Measurements from ENCODE around the gene PCDHGC5. TPM values are rescaled to one million over a fixed set of nuclear protein-coding genes. Genes with fewer than 3 reads are reported as not detected.

Gene PCDHGC5
- total RNA-seq = 0.54 and 0.89 TPM in 2 replicates

DNA sequence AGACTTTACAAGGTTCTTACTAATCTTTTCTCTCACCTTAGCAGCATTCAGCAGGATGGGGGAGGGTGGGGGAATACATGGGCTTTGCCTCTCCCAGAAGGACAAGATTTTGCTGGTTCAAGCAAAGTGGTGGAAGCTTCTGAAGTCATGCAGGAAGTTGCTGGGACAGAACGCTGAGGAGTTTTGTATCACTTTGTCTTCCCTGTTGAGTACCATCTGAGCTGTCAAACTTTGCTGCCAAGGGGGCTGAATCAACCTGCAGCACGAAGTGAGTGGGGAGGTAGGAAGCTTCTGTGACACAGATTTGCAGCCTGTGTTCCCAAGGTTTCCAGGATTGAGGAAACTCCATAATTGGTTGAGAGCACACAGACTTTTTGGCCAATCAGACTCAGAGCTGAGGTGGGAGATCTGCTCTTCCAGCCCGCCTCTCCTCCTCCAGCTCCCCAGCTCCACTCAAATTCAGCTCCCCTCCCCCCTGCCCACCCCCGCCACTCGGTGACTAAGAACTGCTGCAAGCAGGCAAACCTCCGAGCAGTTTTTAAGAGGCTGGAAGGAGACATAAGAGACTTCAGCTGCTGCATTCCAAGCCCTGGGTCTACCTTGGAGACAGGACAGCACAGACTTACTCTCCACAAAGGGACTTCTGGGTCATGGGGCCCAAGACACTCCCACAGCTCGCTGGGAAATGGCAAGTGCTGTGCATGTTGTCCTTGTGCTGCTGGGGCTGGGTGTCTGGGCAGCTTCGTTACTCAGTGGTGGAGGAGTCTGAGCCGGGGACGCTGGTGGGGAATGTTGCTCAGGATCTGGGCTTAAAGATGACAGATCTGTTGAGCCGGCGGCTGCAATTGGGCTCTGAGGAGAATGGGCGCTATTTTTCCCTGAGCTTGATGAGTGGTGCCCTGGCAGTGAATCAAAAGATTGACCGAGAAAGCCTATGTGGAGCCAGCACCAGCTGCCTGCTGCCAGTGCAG lies at the start of gene PCDHGC5:
PCDHGC5 (plus strand) TSS at position 491 of the 971 bp plus-strand sequence; CDS start at position 651, 160 bp downstream.
- Histone ChIP-seq H3K36me3 (ENCODE audit: control insufficient read depth, insufficient read depth, low read length) (no peaks in the 10 kb centered on the region), H3K4me3 (ENCODE audit: low read depth, low read length) (no peak within 1 kb of the TSS), H3K27me3 (ENCODE audit: control insufficient read depth, insufficient read depth, low read length) (peaks cover 31% of the 10 kb centered on the region)
- no peak for DNase-seq (ENCODE audit: low read depth)
- TF ChIP-seq, protein P1, sequence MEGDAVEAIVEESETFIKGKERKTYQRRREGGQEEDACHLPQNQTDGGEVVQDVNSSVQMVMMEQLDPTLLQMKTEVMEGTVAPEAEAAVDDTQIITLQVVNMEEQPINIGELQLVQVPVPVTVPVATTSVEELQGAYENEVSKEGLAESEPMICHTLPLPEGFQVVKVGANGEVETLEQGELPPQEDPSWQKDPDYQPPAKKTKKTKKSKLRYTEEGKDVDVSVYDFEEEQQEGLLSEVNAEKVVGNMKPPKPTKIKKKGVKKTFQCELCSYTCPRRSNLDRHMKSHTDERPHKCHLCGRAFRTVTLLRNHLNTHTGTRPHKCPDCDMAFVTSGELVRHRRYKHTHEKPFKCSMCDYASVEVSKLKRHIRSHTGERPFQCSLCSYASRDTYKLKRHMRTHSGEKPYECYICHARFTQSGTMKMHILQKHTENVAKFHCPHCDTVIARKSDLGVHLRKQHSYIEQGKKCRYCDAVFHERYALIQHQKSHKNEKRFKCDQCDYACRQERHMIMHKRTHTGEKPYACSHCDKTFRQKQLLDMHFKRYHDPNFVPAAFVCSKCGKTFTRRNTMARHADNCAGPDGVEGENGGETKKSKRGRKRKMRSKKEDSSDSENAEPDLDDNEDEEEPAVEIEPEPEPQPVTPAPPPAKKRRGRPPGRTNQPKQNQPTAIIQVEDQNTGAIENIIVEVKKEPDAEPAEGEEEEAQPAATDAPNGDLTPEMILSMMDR (IDR thresholded peaks at IDR 0.05; ENCODE audit: insufficient read depth, low read length, poor library complexity, severe bottlenecking) = no peak

DNA sequence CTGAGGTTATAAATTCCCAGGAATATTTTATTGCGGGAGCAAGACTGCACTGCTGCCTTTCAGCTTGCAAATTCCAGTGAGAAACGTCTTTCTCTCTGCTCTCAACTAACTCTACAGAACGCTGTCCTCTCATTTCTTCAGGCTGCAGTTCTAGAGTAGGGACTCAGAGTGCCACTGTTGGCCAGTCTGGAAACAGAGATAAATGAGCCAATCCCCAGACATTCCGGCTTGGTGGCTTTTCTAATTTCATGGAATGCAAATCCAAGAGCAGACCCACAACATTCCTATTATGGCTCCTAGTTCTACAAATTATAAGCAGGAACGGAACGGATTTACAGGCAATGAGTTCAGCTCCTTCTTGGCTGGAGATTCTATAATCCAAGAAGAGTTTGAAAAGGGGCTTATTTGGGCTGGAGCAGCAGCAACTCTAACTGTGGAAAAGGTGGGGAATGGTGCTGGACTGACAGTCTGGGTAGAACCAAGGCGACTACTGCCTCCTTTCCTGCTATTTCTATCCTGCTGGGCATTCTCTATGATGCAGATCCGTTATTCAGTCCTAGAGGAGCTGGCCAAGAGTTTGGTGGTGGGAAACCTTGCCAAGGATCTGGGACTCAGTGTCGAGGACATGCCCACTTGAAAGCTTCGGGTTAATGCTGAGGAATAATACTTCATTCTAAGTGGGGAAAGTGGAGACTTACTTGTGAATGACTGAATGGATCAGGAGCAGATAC lies 49.3 kb upstream of the PCDHGC5 start:
- Histone ChIP-seq H3K36me3 (ENCODE audit: control insufficient read depth, insufficient read depth, low read length) (no peaks in the 10 kb centered on the region), H3K4me3 (ENCODE audit: low read depth, low read length) (no peak overlapping the region), H3K27me3 (ENCODE audit: control insufficient read depth, insufficient read depth, low read length) (no peaks in the 10 kb centered on the region)
- TF ChIP-seq, protein P1 (IDR thresholded peaks at IDR 0.05; ENCODE audit: insufficient read depth, low read length, poor library complexity, severe bottlenecking) = no peak
- no peak for DNase-seq (ENCODE audit: low read depth)

DNA sequence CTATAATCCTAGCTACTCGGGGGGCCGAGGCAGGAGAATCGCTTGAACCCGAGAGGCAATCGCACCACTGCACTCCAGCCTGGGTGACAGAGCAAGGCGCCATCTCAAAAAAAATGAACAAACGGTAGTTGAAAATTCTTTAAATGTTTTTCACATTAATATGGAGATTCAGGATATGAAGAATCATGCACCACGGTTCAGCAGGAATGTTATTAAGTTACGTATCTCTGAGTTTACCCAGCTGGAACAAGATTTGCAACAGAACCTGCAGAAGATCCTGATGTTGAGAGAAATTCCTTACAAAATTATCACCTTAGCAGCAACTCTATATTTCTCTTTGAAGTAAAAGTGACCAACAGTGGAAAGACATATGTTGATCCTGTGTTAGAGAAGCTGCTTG lies 48.5 kb upstream of the PCDHGC5 start:
- no peaks in the 10 kb centered on the region for H3K36me3 ChIP-seq (ENCODE audit: control insufficient read depth, insufficient read depth, low read length)
- DNase-seq (ENCODE audit: low read depth) = no peak
- H3K27me3 ChIP-seq (ENCODE audit: control insufficient read depth, insufficient read depth, low read length) = no peaks in the 10 kb centered on the region
- TF ChIP-seq, protein P1 (IDR thresholded peaks at IDR 0.05; ENCODE audit: insufficient read depth, low read length, poor library complexity, severe bottlenecking) = no peak
- no peak overlapping the region for H3K4me3 ChIP-seq (ENCODE audit: low read depth, low read length)

DNA sequence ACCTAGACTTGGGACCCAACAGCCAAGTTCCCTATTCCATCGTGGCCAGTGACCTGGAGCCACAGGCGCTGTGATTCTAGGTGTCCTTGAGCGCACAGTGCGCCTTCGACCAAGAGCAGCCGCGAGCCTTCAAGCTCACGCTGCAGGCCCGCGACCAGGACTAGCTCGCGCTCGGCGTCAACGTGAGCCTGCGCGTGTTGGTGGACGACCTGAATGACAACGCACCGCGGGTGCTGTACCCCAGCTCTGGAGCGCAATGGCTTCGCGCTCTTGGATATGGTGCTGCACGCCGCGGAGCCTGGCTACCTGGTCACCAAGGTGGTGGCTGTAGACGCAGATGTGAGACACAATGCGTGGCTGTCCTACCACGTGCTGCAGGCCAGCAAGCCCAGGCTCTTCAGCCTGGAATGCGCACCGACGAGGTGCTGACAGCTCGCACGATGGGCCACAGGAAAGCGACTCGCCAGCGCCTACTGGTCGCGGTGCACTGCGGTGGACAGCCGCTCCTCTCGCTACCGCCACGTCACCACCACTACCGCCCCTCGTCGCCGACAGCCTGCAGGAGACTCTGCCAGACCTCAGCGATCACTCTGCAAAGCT lies 47.2 kb upstream of the PCDHGC5 start:
- H3K4me3 ChIP-seq (ENCODE audit: low read depth, low read length) = no peak overlapping the region
- H3K27me3 ChIP-seq (ENCODE audit: control insufficient read depth, insufficient read depth, low read length) = no peaks in the 10 kb centered on the region
- TF ChIP-seq, protein P1 (IDR thresholded peaks at IDR 0.05; ENCODE audit: insufficient read depth, low read length, poor library complexity, severe bottlenecking) = no peak
- no peak for DNase-seq (ENCODE audit: low read depth)
- H3K36me3 ChIP-seq (ENCODE audit: control insufficient read depth, insufficient read depth, low read length) = no peaks in the 10 kb centered on the region

DNA sequence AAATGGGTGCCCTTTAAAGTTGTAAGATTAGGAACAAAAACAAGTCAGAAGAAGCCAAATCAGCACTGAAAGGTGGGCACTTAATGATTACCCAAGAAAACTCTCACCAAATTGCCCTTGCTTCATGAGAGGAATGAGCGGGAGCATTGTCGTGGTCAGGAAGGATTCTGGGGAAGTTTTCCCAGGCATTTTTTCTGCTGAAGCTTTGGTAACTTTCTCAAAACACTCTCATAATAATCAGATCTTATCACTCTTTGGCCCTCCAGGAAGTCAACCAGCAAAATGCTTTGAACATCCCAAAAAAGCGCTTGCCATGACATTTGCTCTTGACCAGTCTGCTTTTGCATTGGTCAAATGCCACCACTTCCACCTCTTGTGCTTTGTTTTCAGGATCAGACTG lies 23.5 kb upstream of the PCDHGC5 start:
- TF ChIP-seq, protein P1 (IDR thresholded peaks at IDR 0.05; ENCODE audit: insufficient read depth, low read length, poor library complexity, severe bottlenecking) = no peak
- Histone ChIP-seq H3K36me3 (ENCODE audit: control insufficient read depth, insufficient read depth, low read length) (no peaks in the 10 kb centered on the region), H3K27me3 (ENCODE audit: control insufficient read depth, insufficient read depth, low read length) (no peaks in the 10 kb centered on the region), H3K4me3 (ENCODE audit: low read depth, low read length) (no peak overlapping the region)
- DNase-seq (ENCODE audit: low read depth) = no peak
